Transverse colon (tissue), 3 donors: ENCODE data around the gene C19orf85.

Source experiments
- EP300 ChIP-seq: sonication (generic); formaldehyde crosslinking; IDR thresholded peaks from one replicate; pipeline ENCODE4 v1.6.1; 2017; ENCODE audit warnings: antibody characterized with exemption, low read depth
- POLR2A ChIP-seq: fragments of 450-650 bp; IDR thresholded peaks from one replicate; pipeline ENCODE4 v1.6.1; 2016; ENCODE audit warnings: antibody characterized with exemption, mild to moderate bottlenecking, moderate library complexity
- TF ChIP-seq, protein P1 (sequence below), 5 experiments: fragments of 200-600 bp in 3 of 5; fragments of 450-650 bp in 2 of 5; sonication (generic) in 3 of 5; IDR thresholded peaks; 1 replicate in 2 of 5; 2 replicates in 3 of 5; pipeline ENCODE4 v1.5.1; 2016 to 2017; ENCODE audit warnings: antibody characterized with exemption in 5 of 5, inconsistent platforms in 3 of 5, mild to moderate bottlenecking in 2 of 5, moderate library complexity in 1 of 5

DNA sequence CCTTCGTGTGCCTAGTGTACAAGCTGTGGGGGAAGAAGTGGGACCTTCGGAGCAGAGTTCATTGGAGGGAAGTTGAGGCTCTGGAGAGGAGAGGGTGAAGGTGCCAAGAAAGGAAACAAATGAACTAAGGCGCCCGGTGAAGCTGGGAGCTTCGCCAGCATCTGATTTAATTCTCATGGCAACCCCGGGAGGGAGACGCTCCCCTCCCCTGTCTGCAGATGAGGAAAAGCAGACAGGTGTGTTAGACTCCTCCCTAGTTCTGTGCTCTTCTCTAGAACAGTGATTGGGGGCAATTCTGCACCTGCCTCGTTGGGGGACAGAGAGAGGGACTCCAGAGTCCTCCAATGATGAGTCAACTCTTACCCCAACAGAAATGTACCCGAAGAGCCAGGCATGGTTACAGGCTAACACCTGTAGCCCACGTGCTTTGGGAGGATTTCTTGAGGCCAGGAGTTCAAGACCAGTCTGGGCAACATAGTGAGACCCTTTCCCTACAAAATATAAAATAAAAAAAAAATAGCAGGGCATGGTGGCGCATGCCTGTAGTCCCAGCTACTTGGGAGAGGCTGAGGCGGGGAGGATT, 27.9 kb upstream of the C19orf85 start:
- TF ChIP-seq, protein P1, sequence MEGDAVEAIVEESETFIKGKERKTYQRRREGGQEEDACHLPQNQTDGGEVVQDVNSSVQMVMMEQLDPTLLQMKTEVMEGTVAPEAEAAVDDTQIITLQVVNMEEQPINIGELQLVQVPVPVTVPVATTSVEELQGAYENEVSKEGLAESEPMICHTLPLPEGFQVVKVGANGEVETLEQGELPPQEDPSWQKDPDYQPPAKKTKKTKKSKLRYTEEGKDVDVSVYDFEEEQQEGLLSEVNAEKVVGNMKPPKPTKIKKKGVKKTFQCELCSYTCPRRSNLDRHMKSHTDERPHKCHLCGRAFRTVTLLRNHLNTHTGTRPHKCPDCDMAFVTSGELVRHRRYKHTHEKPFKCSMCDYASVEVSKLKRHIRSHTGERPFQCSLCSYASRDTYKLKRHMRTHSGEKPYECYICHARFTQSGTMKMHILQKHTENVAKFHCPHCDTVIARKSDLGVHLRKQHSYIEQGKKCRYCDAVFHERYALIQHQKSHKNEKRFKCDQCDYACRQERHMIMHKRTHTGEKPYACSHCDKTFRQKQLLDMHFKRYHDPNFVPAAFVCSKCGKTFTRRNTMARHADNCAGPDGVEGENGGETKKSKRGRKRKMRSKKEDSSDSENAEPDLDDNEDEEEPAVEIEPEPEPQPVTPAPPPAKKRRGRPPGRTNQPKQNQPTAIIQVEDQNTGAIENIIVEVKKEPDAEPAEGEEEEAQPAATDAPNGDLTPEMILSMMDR (IDR thresholded peaks at IDR 0.05) = no peak
- no peak for TF ChIP-seq POLR2A
- no peak for TF ChIP-seq EP300
